ENCODE results near the gene MVB12B.

The MVB12B gene

GRCh38 chr9:126304207-126304970 is 22.2 kb upstream of the MVB12B start:
- DNase-seq = no peak

DNA sequence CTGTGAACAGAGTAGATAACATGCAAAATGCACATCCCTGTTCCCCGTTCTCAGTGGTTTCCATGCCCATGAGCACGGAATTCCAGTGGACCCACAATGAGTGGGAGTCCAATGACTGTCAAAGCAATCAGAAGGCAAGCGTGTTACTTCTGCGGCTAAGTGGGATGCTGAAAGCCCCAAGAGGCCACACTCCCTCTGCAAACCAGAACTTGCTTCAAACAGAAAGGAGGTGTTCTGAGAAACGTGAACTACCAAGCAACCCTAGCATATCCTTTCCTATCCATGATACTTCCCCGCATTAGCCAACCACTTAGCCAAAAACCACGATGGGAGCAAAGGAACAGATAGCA is 21.7 kb upstream of the MVB12B start:
- DNase-seq = no peak

GRCh38 chr9:126306071-126306647 is 20.5 kb upstream of the MVB12B start:
- no peak for DNase-seq

DNA sequence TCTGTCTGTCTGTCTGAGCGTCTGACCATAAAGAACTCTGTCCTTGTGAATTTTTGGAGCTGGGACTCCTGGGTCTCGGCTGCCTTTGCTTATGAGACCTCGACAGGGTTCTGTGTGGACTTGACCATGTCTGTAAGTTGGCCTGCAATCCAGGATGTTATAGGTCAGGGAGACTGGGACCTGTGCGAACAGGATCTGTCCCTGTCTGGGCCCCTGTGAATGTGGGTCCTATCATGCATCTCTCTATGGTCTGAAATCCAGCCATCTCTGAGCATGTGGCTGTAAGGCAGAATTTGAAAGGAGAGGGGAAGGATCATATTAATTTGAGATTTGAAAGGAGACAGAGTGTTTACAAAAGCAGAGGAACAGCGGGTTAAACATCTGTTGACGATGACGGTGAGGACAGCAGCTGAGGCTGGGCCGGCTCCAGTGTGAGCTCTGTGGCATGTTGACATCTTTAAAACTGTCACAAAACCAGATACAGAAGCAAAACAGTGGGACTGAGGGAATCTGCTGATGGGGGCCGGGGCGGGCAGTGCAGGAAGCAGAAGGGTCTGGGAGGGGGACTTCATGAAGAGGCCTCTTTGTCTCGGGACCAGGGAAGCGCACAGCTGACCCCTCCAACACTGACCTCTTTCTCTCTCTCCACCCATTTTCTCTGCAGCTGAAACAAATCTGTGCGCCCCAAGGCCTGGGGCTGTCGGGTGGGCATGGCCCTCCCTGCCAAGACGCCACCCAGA is 19.1 kb upstream of the MVB12B start:
- peak; percentile 23 for DNase-seq

DNA sequence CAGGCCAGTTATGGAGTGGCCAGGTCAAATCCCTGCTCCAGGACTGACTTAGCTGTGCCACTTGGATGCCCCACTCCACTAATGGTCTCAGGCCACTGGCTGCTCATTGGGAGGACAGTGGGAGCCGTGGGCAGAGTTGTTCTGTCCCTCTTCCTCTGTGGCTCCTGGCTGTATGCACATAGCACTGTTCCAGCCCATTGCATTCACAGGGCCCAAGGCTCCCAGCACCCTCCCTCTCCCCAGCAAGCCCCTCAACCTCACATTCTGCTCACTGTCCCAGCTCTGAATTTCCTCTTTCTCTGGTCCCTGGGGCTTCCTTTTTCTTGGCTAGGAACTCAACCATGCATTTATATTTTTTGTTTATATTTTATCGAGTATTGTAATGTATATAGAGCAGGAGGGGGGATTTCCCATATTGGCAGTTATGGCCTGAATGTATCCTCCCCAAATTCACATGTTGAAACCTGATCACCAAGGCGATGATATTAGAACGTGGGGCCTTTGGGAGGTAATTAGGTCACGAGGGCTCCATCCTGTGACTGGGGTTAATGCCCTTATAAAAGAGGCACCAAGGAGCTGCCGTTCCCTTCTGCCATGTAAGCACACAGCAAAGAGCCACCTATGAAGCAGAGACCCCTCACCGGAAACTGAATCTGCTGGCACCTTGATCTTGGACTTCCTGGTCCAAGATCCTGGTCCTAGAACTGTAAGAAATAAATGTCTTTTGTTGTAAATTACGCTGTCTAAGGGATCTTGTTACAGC is 17.0 kb upstream of the MVB12B start:
- DNase-seq = no peak

- no peak for DNase-seq
Observed at GRCh38 chr9:126312584-126313551, 13.8 kb upstream of the MVB12B start.

- DNase-seq = no peak
Observed at GRCh38 chr9:126316085-126316655, 10.5 kb upstream of the MVB12B start.

GRCh38 chr9:126317513-126317912 is 9.1 kb upstream of the MVB12B start:
- DNase-seq = no peak

GRCh38 chr9:126318858-126319257 is 7.8 kb upstream of the MVB12B start:
- no peak for DNase-seq

DNA sequence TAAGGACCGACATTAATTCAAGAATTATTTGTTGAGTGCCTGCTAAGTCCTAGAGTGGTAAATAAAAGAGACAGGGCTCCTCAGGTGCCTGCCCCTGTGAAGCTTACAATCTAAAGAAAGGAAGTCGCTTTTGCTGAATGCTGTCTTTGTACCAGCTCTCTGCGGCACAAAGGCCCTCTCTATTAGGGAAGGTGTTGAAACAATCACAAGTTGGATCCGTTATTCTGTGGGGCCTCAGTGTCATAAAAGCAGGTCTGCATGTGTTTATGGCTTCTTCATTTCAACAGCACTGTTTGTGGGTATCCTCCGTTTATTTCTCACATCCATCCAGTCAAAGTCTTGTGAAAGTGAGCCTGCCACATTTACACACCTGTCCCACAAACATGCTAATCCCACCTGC is 7.0 kb upstream of the MVB12B start:
- DNase-seq = no peak

GRCh38 chr9:126320158-126320922 is 6.3 kb upstream of the MVB12B start:
- no peak for DNase-seq

DNA sequence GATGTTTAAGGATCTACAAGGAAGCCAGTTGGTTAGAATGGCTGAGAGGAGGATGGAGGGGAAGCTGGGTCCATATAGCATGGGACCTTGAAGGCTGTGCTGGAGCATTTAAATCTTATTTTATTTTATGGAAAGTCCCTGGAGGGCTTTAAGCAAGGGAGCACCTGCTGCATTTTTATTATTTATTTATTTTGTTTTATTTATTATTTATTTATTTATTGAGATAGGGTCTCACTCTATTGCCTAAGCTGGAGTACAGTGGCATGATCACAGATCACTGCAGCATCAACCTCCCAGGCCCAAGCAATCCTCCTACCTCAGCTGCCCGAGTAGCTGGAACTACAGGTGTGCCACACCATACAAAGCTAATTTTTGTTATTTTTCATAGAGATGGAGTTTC is 4.9 kb upstream of the MVB12B start:
- DNase-seq = no peak

- no peak for DNase-seq
Observed at GRCh38 chr9:126325821-126326220, 808 bp upstream of the MVB12B start.

GRCh38 chr9:126327006-126327713 is 531 bp downstream of the MVB12B start:
- no peak for DNase-seq

GRCh38 chr9:126327714-126328185 is 1.1 kb downstream of the MVB12B start:
- DNase-seq = no peak

GRCh38 chr9:126328407-126328806 is 1.8 kb downstream of the MVB12B start:
- no peak for DNase-seq

GRCh38 chr9:126329476-126330275 is 3.0 kb downstream of the MVB12B start:
- DNase-seq = no peak

DNA sequence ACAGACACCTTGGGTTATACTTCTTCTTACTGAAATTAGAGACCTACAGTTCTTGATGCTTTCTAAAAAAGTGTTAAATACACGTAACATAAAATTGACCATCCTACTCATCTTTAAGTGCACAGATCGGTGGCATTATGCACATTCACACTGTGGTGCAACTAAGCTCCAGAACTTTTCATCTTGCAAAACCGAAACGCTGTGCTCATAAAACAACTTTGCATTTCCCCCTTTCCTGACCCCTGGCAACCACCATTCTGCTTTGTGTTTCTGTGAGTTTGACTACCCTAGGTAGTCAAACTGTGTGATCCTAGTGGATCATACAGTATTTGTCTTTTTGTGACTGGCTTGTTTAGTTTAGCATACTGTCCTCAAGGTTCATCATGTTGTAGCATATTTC is 3.9 kb downstream of the MVB12B start:
- DNase-seq = no peak

Measured in NCI-H1694 (cell line).